ENCODE data around the gene LMO4.

Gene LMO4

GRCh38 chr1:87358219-87358618 lies 29.5 kb downstream of the LMO4 start:
- no peak for DNase-seq (ENCODE audit: low read depth, low spot score)

GRCh38 chr1:87359586-87359985 lies 30.9 kb downstream of the LMO4 start:
- no peak for DNase-seq (ENCODE audit: low read depth, low spot score)

- DNase-seq (ENCODE audit: low read depth, low spot score) = no peak
Observed at GRCh38 chr1:87362063-87362833, 33.6 kb downstream of the LMO4 start.

DNA sequence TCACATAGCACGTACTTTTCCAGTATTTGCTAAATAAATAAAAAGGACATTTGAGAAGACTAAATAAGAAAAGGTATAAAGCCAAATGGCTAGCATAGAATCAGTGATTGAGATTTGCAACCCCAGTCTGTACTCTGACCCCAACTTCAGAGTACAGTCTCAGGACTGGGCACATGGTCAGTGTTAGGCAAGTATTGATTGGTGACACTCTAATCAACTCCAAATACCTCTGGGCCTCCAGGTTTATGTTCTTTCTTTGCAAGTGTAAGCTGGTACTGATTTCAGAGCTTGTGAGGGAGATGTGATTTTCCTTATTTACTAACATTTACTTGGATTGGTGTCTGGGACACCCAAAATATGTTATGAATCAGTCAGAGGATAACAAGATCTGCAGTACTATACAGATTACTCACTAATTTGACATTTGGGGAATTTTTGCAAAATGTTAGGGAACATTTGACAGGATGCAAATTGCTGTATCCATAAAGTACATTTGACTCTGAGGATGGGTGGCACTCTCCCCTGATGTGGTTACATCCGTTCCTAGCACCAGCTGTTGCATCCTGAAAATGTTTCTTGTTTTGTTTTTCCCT lies 34.2 kb downstream of the LMO4 start:
- no peak for DNase-seq (ENCODE audit: low read depth, low spot score)

DNA sequence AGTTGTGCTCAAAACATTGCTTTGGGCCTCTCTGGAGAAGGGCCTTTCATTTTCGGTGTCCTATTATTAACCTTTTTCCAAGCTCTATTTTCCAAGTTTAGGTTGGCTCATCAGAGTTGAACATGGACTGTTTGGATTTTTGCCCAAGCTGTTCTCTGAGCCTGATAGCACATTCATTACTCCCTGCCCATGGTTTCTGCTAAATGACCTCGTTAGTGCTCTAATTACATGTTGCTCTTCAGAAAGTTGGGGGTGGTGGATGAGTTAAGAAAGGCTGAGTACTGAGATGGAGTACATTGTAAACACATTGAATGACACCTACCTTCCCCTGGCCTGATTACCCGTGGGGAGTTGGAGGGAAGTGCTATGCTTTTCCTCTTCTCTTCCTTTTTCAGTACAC lies 38.9 kb downstream of the LMO4 start:
- DNase-seq (ENCODE audit: low read depth, low spot score) = no peak

- no peak for DNase-seq (ENCODE audit: low read depth, low spot score)
Observed at GRCh38 chr1:87368907-87369306, 40.2 kb downstream of the LMO4 start.

- no peak for DNase-seq (ENCODE audit: low read depth, low spot score)
Observed at GRCh38 chr1:87369736-87370478, 41.2 kb downstream of the LMO4 start.

GRCh38 chr1:87370544-87370943 lies 41.9 kb downstream of the LMO4 start:
- DNase-seq (ENCODE audit: low read depth, low spot score) = no peak

DNA sequence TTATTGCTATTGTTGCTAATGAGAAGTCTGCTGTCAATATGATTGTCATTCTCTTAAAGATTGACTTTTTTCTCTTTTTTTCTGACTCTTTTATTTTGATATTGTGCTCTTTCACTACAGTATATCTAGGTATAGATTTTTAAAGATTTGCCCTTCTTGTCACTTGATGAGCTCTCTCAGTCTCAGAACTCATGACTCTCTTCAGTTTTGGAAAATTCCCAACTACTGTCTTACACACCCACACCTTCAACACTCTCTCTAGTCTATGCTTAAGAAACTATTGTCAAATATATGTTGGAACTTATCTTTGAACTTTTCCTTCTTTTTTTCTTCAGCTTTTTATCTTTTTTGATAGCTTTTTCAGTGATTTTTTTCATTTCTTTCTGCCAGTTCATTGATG lies 50.6 kb downstream of the LMO4 start:
- DNase-seq (ENCODE audit: low read depth, low spot score) = no peak

- no peak for DNase-seq (ENCODE audit: low read depth, low spot score)
Observed at GRCh38 chr1:87386217-87386790, 57.6 kb downstream of the LMO4 start.

DNA sequence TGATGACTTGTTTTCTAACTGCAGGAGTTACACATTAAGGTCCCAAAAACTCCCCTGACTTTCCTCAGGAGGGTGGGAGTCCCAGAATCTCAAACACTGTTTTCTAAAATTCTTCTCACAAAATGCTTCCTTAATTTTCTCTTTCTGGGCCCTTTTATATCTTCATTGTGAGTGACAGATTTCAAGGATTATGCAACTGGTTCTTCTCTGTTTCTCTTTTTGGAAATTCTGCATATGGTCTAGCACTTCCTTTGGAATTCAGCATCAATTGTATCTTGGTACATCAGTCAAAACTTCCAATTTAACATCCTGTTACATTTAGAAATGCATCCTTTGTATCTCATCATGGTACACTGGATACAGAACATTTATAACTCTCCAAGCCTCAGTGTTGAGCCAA lies 59.7 kb downstream of the LMO4 start:
- no peak for DNase-seq (ENCODE audit: low read depth, low spot score)

DNA sequence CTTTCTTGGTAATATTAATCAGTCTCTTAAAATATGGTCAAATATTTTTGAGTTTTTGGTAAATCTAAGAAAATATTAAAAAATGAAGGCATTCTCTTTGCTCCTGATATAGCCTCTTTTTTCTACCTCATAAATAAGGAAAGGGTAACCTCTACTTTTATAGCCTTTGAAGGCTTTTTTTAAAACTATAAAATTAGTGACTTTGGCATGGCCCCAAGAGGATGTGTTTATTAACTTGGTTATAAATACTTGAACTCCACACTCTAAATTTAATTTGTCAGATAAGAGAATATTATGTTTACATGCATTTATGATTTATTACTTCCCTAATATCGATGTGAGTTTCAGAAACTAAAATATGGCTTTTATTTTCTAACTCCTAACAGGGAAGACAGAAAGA lies 60.3 kb downstream of the LMO4 start:
- DNase-seq (ENCODE audit: low read depth, low spot score) = no peak

DNA sequence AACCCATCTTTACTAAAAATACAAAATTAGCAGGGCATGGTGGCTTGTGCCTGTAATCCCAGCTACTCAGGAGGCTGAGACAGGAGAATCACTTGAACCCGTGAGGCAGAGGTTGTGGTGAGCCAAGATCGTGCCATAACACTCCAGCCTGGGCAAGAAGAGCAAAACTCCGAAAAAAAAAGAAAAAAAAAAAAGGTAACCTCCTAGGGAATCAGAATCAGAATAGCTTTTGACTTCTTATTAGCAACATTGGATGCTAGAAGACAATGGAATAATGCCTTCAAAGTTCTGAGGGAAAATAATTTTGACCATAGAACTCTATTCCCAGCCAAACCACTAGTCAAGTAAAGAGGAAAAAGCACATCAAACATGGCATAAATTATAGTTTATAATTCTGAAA lies 60.9 kb downstream of the LMO4 start:
- DNase-seq (ENCODE audit: low read depth, low spot score) = no peak

DNA sequence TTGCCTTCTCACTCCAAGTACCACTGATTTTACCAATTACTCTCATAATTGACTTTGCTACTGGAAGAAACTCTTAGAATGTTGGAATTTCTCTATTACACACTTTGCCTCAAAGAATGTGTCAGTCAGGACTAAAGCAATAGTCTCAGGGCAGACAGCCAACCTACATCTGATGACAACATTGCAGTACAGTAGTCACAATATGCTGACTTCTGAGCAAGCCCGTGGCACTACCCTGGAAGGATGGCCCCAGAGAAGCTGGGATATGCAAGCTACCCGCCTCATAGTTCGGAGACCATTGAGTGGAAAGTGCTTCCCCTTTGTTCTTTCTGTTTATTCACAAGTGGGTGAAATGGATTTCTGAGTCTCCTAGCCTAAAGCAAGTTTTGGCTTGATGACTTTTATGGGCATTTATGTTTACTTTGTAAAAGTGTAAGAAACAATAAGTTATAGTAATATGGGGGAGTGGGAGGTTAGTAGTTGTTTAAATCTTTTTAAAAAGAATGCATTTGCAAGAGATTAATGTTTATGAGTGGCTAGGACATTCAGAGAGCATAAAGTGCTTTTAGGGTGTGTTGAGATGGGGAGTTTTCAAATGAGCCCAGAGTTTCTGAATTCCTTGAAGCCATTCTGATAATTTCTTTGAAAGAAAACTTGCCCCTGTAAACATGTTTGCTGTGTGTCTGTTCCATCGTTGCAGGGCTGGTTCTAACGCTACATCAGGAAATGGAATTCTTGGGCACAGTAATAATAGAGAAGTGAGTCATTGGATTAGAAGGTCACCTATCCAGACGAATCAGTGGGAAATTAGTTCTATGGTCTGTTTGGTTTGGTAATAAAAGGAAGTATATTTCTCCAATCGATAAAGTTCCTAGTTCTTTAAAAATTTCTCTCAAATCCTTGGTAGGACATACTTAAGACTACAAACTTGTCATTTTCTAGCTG lies 63.8 kb downstream of the LMO4 start:
- DNase-seq (ENCODE audit: low read depth, low spot score) = no peak

GRCh38 chr1:87393445-87394085 lies 64.9 kb downstream of the LMO4 start:
- DNase-seq (ENCODE audit: low read depth, low spot score) = no peak

DNA sequence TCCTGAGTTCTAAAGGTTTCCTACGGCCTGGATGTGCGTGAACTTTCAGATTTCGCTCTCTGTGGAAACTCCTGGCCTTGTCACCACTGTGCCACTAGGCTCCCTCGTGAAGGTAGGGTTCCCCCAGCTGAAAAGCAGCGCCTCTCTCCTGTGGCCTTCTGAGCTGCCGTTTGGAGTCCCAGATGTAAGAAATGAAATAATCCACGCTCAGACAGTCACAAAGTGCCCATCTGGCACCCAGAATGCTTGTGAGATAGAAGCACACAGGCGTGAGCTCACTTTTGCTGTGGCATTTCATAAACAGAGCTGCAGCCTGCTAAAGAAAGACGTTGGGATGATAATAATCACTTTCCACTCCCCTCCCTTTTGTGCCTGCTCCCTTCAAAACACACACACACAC lies 65.8 kb downstream of the LMO4 start:
- DNase-seq (ENCODE audit: low read depth, low spot score) = no peak

DNA sequence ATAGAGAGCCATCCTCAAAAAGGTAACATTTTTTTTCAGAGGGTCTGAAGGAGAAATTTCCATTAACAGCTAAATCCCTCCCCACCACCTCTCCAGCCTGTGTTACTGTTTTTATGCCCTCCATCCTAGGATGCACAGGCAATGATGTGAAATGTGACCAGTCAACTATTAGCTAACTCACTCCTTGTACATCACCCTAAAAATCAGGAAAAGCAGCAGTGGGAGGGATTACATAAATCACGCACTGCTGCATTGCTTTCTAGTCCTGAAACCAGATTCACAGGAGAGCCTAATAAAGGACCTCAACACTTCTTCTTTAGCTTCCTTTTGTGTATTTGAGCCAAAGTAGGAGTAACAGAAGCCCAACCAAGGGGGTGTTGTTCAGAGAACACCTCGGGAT lies 66.3 kb downstream of the LMO4 start:
- DNase-seq (ENCODE audit: low read depth, low spot score) = no peak

Data from brain pericyte (primary cell).